Neutrophil (primary cell): ENCODE measurements around the gene FGGY.

ENCODE experiments used
- H3K27ac ChIP-seq: fragments of 200-600 bp; sonication (generic); 2 replicates; pipeline ENCODE4 v1.5.1; 2016; ENCODE audit warnings: mild to moderate bottlenecking, moderate library complexity
- H3K27me3 ChIP-seq: fragments of 200-600 bp; sonication (generic); 2 replicates; pipeline ENCODE4 v1.6.0; 2016; ENCODE audit warnings: mild to moderate bottlenecking
- H3K36me3 ChIP-seq: fragments of 200-600 bp; sonication (generic); 2 replicates; pipeline ENCODE4 v1.5.1; 2017
- H3K4me1 ChIP-seq, 2 experiments: fragments of 200-600 bp in 1 of 2; sonication (generic) in 1 of 2; 1 replicate in 1 of 2; 2 replicates in 1 of 2; pipeline versions ENCODE4 v1.5.1 to v1.6.1; 2013 to 2016; ENCODE audit warnings: low read depth in 1 of 2, low read length in 1 of 2, mild to moderate bottlenecking in 1 of 2, moderate library complexity in 1 of 2; ENCODE audit not compliant: control insufficient read depth in 1 of 2, insufficient read depth in 1 of 2
- H3K4me3 ChIP-seq, 2 experiments: fragments of 200-600 bp in 1 of 2; sonication (generic) in 1 of 2; 1 replicate in 1 of 2; 2 replicates in 1 of 2; pipeline ENCODE4 v1.5.1; 2013 to 2016; ENCODE audit warnings: low read depth in 1 of 2, low read length in 1 of 2, mild to moderate bottlenecking in 1 of 2, moderate library complexity in 1 of 2
- H3K9me3 ChIP-seq: fragments of 200-600 bp; sonication (generic); 2 replicates; pipeline ENCODE4 v1.5.1; 2016
- TF ChIP-seq, protein P1 (sequence below): fragments of 200-600 bp; sonication (generic); IDR thresholded peaks from 2 replicates; pipeline ENCODE4 v1.5.1; 2016; ENCODE audit warnings: antibody characterized with exemption

The FGGY gene

GRCh38 chr1:59598120-59598440, 301.2 kb downstream of the FGGY start:
- Histone ChIP-seq H3K27me3 (no peaks in the 10 kb centered on the region), H3K4me3 (no peak overlapping the region), H3K9me3 (no peaks in the 10 kb centered on the region), H3K36me3 (no peaks in the 10 kb centered on the region), H3K27ac (no peak overlapping the region), H3K4me1 (no peaks in the 10 kb centered on the region)
- TF ChIP-seq, protein P1, sequence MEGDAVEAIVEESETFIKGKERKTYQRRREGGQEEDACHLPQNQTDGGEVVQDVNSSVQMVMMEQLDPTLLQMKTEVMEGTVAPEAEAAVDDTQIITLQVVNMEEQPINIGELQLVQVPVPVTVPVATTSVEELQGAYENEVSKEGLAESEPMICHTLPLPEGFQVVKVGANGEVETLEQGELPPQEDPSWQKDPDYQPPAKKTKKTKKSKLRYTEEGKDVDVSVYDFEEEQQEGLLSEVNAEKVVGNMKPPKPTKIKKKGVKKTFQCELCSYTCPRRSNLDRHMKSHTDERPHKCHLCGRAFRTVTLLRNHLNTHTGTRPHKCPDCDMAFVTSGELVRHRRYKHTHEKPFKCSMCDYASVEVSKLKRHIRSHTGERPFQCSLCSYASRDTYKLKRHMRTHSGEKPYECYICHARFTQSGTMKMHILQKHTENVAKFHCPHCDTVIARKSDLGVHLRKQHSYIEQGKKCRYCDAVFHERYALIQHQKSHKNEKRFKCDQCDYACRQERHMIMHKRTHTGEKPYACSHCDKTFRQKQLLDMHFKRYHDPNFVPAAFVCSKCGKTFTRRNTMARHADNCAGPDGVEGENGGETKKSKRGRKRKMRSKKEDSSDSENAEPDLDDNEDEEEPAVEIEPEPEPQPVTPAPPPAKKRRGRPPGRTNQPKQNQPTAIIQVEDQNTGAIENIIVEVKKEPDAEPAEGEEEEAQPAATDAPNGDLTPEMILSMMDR: no peak

GRCh38 chr1:59601041-59601441, 304.1 kb downstream of the FGGY start:
- Histone ChIP-seq H3K4me1 (no peaks in the 10 kb centered on the region), H3K9me3 (no peaks in the 10 kb centered on the region), H3K27ac (no peak overlapping the region), H3K4me3 (no peak overlapping the region), H3K36me3 (no peaks in the 10 kb centered on the region), H3K27me3 (no peaks in the 10 kb centered on the region)
- TF ChIP-seq, protein P1: no peak

DNA sequence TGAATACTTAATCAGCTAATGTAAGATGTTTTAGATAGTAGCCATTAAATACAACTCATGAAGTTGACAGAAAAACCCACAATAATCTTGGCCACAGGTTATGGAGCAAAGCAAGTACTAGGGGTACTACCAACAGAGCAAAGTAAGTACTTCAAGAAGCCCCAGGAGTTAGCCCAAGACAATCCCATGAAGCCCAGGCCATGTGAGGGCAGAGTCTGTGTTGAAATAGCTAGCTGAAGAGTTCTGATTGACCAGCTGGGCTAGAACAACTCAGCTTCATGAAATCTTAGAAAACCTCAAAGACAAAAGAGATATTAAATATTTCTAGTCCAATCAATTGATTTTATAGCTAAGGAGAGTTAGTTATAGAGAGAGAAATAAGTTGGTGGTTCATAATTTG, 304.9 kb downstream of the FGGY start:
- Histone ChIP-seq H3K4me1 (no peaks in the 10 kb centered on the region), H3K27me3 (no peaks in the 10 kb centered on the region), H3K4me3 (no peak overlapping the region), H3K27ac (no peak overlapping the region), H3K9me3 (no peaks in the 10 kb centered on the region), H3K36me3 (no peaks in the 10 kb centered on the region)
- TF ChIP-seq, protein P1: no peak

- H3K9me3 ChIP-seq: no peaks in the 10 kb centered on the region
- no peak overlapping the region for H3K4me3 ChIP-seq
- H3K4me1 ChIP-seq: no peaks in the 10 kb centered on the region
- H3K36me3 ChIP-seq: no peaks in the 10 kb centered on the region
- TF ChIP-seq, protein P1: no peak
- H3K27ac ChIP-seq: no peak overlapping the region
- no peaks in the 10 kb centered on the region for H3K27me3 ChIP-seq
Observed at GRCh38 chr1:59604191-59604590, 307.3 kb downstream of the FGGY start.

DNA sequence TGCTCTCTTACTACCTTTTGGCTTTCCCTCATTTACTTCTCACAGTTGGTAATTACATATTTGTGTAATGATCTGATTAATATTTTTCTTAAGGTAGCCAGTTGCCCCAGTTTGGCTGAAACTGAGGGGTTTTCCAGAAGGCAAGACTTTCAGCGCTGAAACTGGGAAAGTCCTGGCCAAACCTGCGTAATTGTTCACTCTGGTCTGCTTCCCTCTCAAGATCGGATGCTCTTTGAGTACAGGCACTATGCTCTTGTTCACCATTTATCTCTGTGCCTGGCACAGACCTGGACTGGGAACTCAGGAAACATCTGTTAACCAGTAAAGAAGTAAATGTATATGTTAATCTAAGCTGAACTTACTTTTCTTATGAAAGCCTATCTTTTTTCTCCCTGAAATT, 308.3 kb downstream of the FGGY start:
- no peaks in the 10 kb centered on the region for H3K27me3 ChIP-seq
- TF ChIP-seq, protein P1: no peak
- H3K9me3 ChIP-seq: no peaks in the 10 kb centered on the region
- H3K4me1 ChIP-seq: no peaks in the 10 kb centered on the region
- no peaks in the 10 kb centered on the region for H3K36me3 ChIP-seq
- H3K27ac ChIP-seq: no peak overlapping the region
- no peak overlapping the region for H3K4me3 ChIP-seq

DNA sequence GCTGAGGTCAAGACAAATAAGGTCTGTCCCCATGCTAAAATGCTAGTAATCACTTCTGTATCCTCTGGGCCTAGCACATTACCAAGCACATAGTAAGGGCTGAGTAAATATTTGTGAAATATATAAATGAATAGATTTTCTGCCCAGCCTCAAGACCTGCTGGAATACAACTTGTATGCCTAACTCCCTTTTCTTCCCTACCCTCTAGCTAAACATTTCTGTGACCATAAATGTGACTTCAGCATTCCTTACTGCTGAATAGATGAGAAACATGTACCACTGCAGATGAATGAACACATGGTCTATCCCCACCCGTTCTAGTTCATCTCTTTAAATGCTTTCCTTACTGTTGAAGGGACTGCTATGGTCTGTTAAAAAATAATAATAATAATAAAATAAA, 308.9 kb downstream of the FGGY start:
- Histone ChIP-seq H3K4me1 (no peaks in the 10 kb centered on the region), H3K4me3 (no peak overlapping the region), H3K36me3 (no peaks in the 10 kb centered on the region), H3K27me3 (no peaks in the 10 kb centered on the region), H3K9me3 (no peaks in the 10 kb centered on the region), H3K27ac (no peak overlapping the region)
- TF ChIP-seq, protein P1: no peak
